ENCODE data around the gene CMTM2.

GRCh38 chr16:66537236-66537635, 42.0 kb upstream of the CMTM2 start:
- TF ChIP-seq, protein P1, sequence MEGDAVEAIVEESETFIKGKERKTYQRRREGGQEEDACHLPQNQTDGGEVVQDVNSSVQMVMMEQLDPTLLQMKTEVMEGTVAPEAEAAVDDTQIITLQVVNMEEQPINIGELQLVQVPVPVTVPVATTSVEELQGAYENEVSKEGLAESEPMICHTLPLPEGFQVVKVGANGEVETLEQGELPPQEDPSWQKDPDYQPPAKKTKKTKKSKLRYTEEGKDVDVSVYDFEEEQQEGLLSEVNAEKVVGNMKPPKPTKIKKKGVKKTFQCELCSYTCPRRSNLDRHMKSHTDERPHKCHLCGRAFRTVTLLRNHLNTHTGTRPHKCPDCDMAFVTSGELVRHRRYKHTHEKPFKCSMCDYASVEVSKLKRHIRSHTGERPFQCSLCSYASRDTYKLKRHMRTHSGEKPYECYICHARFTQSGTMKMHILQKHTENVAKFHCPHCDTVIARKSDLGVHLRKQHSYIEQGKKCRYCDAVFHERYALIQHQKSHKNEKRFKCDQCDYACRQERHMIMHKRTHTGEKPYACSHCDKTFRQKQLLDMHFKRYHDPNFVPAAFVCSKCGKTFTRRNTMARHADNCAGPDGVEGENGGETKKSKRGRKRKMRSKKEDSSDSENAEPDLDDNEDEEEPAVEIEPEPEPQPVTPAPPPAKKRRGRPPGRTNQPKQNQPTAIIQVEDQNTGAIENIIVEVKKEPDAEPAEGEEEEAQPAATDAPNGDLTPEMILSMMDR (IDR thresholded peaks at IDR 0.05), result no peak
- TF ChIP-seq POLR2A (IDR thresholded peaks at IDR 0.05) (no peak), EP300 (IDR thresholded peaks at IDR 0.05) (no peak), POLR2AphosphoS5 (IDR thresholded peaks at IDR 0.05) (no peak)

Data from suprapubic skin (tissue), 4 donors.